HG02852 (cell line): ENCODE results near the gene TRAK1.

Source experiments
- ATAC-seq: cut with Tn5 transposase; IDR thresholded peaks from one replicate; pipeline ENCODE4 v1.9.1; 2021; ENCODE audit warnings: mild to moderate bottlenecking, moderate library complexity; ENCODE audit not compliant: unreplicated experiment

TRAK1 gene

GRCh38 chr3:42228796-42229195 lies 137.6 kb downstream of the TRAK1 start:
- ATAC-seq: no peak

- no peak for ATAC-seq
Observed at GRCh38 chr3:42229266-42229941, 138.2 kb downstream of the TRAK1 start.

GRCh38 chr3:42229942-42230688 lies 139.0 kb downstream of the TRAK1 start:
- ATAC-seq: no peak

GRCh38 chr3:42230860-42231259 lies 139.7 kb downstream of the TRAK1 start:
- ATAC-seq: no peak

- ATAC-seq: no peak
Observed at GRCh38 chr3:42235532-42235931, 144.4 kb downstream of the TRAK1 start.

- ATAC-seq: no peak
Observed at GRCh38 chr3:42236611-42237010, 145.5 kb downstream of the TRAK1 start.

- ATAC-seq: no peak
Observed at GRCh38 chr3:42246091-42246490, 154.9 kb downstream of the TRAK1 start.

- peak; percentile 54 for ATAC-seq
Observed at GRCh38 chr3:42247576-42248027, 156.4 kb downstream of the TRAK1 start.

GRCh38 chr3:42250761-42251160 lies 159.6 kb downstream of the TRAK1 start:
- ATAC-seq: no peak

GRCh38 chr3:42254566-42254965 lies 163.4 kb downstream of the TRAK1 start:
- no peak for ATAC-seq

- no peak for ATAC-seq
Observed at GRCh38 chr3:42256135-42256819, 165.1 kb downstream of the TRAK1 start.

GRCh38 chr3:42257007-42257406 lies 165.8 kb downstream of the TRAK1 start:
- ATAC-seq: no peak

GRCh38 chr3:42262525-42262924 lies 171.4 kb downstream of the TRAK1 start:
- no peak for ATAC-seq

- no peak for ATAC-seq
Observed at GRCh38 chr3:42263354-42264346, 172.5 kb downstream of the TRAK1 start.

GRCh38 chr3:42264399-42265058 lies 173.4 kb downstream of the TRAK1 start:
- ATAC-seq: no peak

- no peak for ATAC-seq
Observed at GRCh38 chr3:42265059-42265991, 174.2 kb downstream of the TRAK1 start.

GRCh38 chr3:42266085-42266484 lies 174.9 kb downstream of the TRAK1 start, which contains the start of gene CCK:
TSS of gene CCK (minus strand) at chr3:42266185. CDS start at chr3:42263630, 2,555 bp downstream.
- no peak for ATAC-seq

GRCh38 chr3:42267878-42268277 lies 176.7 kb downstream of the TRAK1 start:
- ATAC-seq: no peak

- no peak for ATAC-seq
Observed at GRCh38 chr3:42269647-42270046, 178.5 kb downstream of the TRAK1 start.
